Endothelial cell (in vitro differentiated cells): ENCODE measurements around the gene NT5C1B. TPM values are rescaled to one million over a fixed set of nuclear protein-coding genes. Genes with fewer than 3 reads are reported as not detected.

Experiments used
- DNase-seq: peaks from one replicate; pipeline ENCODE4 v3.0.0; 2021; ENCODE audit warnings: low spot score
- H3K27ac Mint-ChIP-seq: one replicate; pipeline ENCODE4 v1.8.0; 2021; ENCODE audit warnings: mixed read lengths, inconsistent platforms; ENCODE audit not compliant: unreplicated experiment
- H3K27me3 Mint-ChIP-seq: one replicate; pipeline ENCODE4 v1.8.0; 2021; ENCODE audit warnings: mild to moderate bottlenecking, moderate library complexity, mixed read lengths, inconsistent platforms; ENCODE audit not compliant: unreplicated experiment
- H3K36me3 Mint-ChIP-seq: one replicate; pipeline ENCODE4 v1.8.0; 2021; ENCODE audit warnings: mild to moderate bottlenecking, low read depth, mixed read lengths, inconsistent platforms; ENCODE audit not compliant: unreplicated experiment
- H3K4me1 Mint-ChIP-seq: one replicate; pipeline ENCODE4 v1.8.0; 2021; ENCODE audit warnings: mild to moderate bottlenecking, mixed read lengths, inconsistent platforms; ENCODE audit not compliant: unreplicated experiment
- H3K4me3 Mint-ChIP-seq: one replicate; pipeline ENCODE4 v1.8.0; 2021; ENCODE audit warnings: mild to moderate bottlenecking, mixed read lengths, inconsistent platforms; ENCODE audit not compliant: unreplicated experiment
- H3K9me3 Mint-ChIP-seq: one replicate; pipeline ENCODE4 v1.8.0; 2021; ENCODE audit warnings: mixed read lengths, inconsistent platforms; ENCODE audit not compliant: unreplicated experiment
- total RNA-seq: library from RNA; stranded (reverse); fragmentation: NEBNext Ultra II Directional; extraction: Animal tissue kit (Norgen Biotek cat#: 25700); gene quantifications from one replicate; pipeline ENCODE4 v1.2.1, GENCODE V29; 2021; ENCODE audit not compliant: unreplicated experiment
- TF ChIP-seq, protein P1 (sequence below): fragments of 200-600 bp; sonication (generic); IDR thresholded peaks from one replicate; pipeline ENCODE4 v1.5.0; 2021; ENCODE audit warnings: antibody characterized with exemption; ENCODE audit not compliant: unreplicated experiment

Gene NT5C1B
- total RNA-seq, 1 donor from 2014 or later = not detected

DNA sequence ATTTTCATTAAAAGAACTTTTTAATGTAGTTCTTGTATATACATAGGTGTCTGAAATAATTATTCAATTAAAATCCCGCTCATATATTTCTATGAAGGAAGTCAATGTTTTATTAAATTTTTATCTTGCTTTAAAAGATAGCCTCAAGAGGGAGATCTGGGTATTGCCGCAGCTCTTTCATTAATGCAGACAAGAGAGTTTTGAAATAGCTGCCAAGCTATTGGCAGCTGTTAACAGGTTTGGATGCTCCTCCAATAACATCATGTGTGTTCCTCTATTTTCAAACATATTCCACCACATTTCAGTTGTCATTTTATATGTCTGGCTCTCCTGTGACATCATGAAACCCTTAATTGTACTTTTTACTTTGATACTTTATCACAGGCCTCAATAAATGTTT, 12.9 kb upstream of the NT5C1B start:
- Mint-ChIP-seq H3K36me3 (no peaks in the 10 kb centered on the region), H3K4me1 (no peaks in the 10 kb centered on the region), H3K9me3 (no peaks in the 10 kb centered on the region), H3K27ac (no peak overlapping the region), H3K27me3 (no peaks in the 10 kb centered on the region), H3K4me3 (no peak overlapping the region)
- TF ChIP-seq, protein P1, sequence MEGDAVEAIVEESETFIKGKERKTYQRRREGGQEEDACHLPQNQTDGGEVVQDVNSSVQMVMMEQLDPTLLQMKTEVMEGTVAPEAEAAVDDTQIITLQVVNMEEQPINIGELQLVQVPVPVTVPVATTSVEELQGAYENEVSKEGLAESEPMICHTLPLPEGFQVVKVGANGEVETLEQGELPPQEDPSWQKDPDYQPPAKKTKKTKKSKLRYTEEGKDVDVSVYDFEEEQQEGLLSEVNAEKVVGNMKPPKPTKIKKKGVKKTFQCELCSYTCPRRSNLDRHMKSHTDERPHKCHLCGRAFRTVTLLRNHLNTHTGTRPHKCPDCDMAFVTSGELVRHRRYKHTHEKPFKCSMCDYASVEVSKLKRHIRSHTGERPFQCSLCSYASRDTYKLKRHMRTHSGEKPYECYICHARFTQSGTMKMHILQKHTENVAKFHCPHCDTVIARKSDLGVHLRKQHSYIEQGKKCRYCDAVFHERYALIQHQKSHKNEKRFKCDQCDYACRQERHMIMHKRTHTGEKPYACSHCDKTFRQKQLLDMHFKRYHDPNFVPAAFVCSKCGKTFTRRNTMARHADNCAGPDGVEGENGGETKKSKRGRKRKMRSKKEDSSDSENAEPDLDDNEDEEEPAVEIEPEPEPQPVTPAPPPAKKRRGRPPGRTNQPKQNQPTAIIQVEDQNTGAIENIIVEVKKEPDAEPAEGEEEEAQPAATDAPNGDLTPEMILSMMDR = no peak
- DNase-seq = no peak

DNA sequence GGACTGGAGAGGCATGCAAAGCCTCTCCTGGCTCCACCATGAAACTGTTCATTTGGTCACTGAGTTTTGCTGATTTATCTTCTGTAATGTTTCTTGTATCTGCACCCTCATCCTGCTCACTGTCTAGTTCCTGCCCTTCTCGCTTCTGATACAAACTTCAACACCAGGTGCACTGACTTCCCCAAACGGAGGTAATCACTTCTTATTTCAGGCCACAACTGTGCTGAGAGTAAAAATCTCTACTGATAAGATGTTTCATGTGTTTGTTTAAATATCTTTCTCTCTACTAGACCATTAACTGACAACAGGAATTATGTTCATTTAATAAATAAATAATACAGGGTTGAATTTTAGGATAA, 10.9 kb upstream of the NT5C1B start:
- Mint-ChIP-seq H3K9me3 (no peaks in the 10 kb centered on the region), H3K27me3 (no peaks in the 10 kb centered on the region), H3K36me3 (no peaks in the 10 kb centered on the region), H3K27ac (no peak overlapping the region), H3K4me3 (no peak overlapping the region), H3K4me1 (no peaks in the 10 kb centered on the region)
- DNase-seq = no peak
- TF ChIP-seq, protein P1 = no peak

GRCh38 chr2:18599509-18600254, 10.3 kb upstream of the NT5C1B start:
- Mint-ChIP-seq H3K27me3 (no peaks in the 10 kb centered on the region), H3K36me3 (no peaks in the 10 kb centered on the region), H3K27ac (no peak overlapping the region), H3K4me3 (no peak overlapping the region), H3K4me1 (no peaks in the 10 kb centered on the region), H3K9me3 (no peaks in the 10 kb centered on the region)
- TF ChIP-seq, protein P1 = no peak
- DNase-seq = no peak

DNA sequence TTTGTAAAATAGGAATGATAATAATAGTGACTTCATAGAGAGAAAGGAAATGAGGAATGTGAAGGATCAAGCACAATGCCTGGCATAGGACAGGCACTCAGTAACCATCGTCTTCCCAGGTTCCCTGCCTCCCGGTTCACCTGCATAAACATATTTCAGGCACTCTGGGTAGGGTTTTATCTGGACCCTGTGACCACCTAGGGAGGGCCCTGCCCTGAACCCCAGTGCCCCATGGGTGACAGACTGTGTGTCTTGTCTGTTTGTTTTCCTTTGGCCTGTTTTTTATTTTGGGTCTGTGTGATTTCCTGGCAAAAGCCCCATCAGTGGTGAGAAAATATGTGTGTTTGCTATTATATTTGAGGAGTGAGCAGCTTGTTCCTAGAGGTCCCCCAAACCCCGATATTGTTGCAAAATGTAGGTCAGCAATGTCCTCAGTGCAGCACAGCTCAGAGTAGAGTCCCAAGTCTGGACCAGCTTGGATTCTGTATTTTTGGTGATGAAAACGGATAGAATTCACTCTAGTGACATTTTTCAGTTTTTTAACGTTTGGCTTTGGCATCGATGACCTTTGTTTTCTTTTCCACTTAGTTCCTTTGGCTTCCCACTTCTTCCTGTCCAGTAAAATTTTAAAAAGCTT, 9.6 kb upstream of the NT5C1B start:
- Mint-ChIP-seq H3K9me3 (no peaks in the 10 kb centered on the region), H3K27me3 (no peaks in the 10 kb centered on the region), H3K4me1 (no peaks in the 10 kb centered on the region), H3K4me3 (no peak overlapping the region), H3K27ac (no peak overlapping the region), H3K36me3 (no peaks in the 10 kb centered on the region)
- TF ChIP-seq, protein P1 = no peak
- DNase-seq = no peak

DNA sequence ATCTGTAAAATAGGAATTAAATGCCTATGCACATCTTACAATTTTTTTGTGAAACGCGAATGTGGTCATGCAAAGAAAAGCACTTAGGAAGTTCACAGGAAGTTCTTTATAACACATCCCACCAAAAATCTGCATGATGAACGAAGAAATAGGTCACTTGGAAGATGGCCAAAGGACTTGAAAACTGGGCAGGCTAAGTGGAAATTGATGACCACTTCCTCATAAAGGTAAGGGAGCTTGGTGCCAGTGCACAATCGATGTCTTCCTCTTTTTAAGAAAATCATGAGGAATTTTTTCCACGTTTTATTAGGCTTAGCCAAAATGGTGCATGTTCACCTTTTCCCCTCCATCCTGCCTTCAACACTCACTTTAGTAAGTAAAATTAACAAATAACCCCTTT, 8.2 kb upstream of the NT5C1B start:
- H3K4me3 Mint-ChIP-seq = no peak overlapping the region
- H3K9me3 Mint-ChIP-seq = no peaks in the 10 kb centered on the region
- TF ChIP-seq, protein P1 = no peak
- no peak overlapping the region for H3K27ac Mint-ChIP-seq
- H3K36me3 Mint-ChIP-seq = no peaks in the 10 kb centered on the region
- no peak for DNase-seq
- no peaks in the 10 kb centered on the region for H3K4me1 Mint-ChIP-seq
- H3K27me3 Mint-ChIP-seq = no peaks in the 10 kb centered on the region
